ENCODE measurements around the gene ANKRD26. TPM values are rescaled to one million over a fixed set of nuclear protein-coding genes. Genes with fewer than 3 reads are reported as not detected.

ANKRD26 gene
- total RNA-seq, 1 donor from 2014 or later: 2.4 TPM

DNA sequence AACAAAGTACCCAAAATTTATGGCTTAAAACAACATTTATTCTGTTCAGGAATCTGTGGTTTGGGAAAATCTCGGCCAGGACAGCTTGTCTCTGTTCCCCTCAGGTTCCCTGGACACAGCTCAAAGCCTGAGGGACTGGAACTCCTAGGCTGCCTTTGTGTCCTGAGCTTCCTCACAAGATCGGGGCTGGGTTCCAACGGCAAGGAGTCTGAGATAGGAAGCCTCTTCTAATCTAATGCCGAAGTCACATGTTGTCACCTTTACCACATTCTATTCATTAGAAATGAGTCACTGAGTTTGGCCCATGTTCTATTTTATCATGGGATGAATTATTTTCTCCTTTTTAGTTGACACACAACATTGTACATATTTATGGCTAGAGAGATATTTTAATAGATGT, 80.5 kb downstream of the ANKRD26 start:
- intact Hi-C loops (cut with DNase I): no loop called here
- no peaks in the 10 kb centered on the region for H3K27me3 ChIP-seq
- DNase-seq (ENCODE audit: low spot score in 2 of 2): no peak
- no peaks in the 10 kb centered on the region for H3K9me3 ChIP-seq
- no peaks in the 10 kb centered on the region for H3K4me1 ChIP-seq
- no peak overlapping the region for H3K4me3 ChIP-seq
- peaks cover 0 to 7% of the 10 kb centered on the region in 2 donors for H3K36me3 ChIP-seq
- no peak for TF ChIP-seq CTCF (IDR thresholded peaks at IDR 0.05)
- no peak overlapping the region for H3K27ac ChIP-seq

DNA sequence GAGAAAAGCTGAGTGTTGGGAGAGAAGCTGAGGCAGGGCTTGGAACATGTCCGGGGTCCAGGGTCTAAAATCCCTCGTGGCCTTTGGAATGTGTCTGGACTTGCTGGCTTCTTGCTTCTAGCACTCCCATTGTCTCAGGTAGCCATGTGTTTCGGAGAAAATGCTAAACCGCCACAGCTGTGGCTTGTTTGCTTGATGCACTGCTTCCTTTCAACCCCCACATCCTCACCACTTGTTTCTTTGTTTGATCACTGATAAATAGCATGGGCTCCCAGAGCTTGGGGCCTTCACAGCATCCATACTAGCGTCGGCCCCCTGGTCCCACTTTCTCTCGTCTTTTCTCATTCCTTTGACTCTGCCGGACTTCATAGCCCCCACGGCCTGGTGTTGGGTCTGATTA, 102.7 kb downstream of the ANKRD26 start:
- no peaks in the 10 kb centered on the region for H3K27me3 ChIP-seq
- H3K27ac ChIP-seq: no peak overlapping the region
- intact Hi-C loops (cut with DNase I): no loop called here
- no peaks in the 10 kb centered on the region for H3K9me3 ChIP-seq
- no peak overlapping the region for H3K4me3 ChIP-seq
- no peak for DNase-seq (ENCODE audit: low spot score in 2 of 2)
- no peak for TF ChIP-seq CTCF (IDR thresholded peaks at IDR 0.05)
- peaks cover 0 to 6% of the 10 kb centered on the region in 2 donors for H3K36me3 ChIP-seq
- no peaks in the 10 kb centered on the region for H3K4me1 ChIP-seq

DNA sequence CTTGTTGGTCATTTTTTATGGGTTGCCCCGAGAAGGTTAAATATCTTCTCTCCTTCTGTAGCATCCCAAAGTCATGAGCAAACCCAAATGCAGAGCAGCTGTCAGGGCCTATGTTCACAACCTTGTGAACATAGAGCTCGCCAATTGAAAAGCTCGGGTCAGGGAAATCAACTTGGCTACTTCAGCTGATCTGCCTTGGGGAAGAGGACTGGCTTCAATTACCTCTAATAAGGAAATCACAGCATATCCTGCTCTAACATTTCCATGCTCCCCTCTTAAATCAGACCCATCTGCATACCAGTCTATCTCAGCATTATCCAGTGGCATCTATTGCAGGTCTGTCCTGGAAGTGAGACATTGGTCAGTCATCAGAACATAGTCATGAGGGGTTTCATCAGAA, 105.6 kb downstream of the ANKRD26 start:
- H3K4me1 ChIP-seq: no peaks in the 10 kb centered on the region
- intact Hi-C loops (cut with DNase I): no loop called here
- TF ChIP-seq CTCF (IDR thresholded peaks at IDR 0.05): no peak
- no peak overlapping the region for H3K27ac ChIP-seq
- no peaks in the 10 kb centered on the region for H3K9me3 ChIP-seq
- DNase-seq (ENCODE audit: low spot score in 2 of 2): no peak
- H3K4me3 ChIP-seq: no peak overlapping the region
- H3K36me3 ChIP-seq: no peaks in the 10 kb centered on the region
- H3K27me3 ChIP-seq: no peaks in the 10 kb centered on the region

DNA sequence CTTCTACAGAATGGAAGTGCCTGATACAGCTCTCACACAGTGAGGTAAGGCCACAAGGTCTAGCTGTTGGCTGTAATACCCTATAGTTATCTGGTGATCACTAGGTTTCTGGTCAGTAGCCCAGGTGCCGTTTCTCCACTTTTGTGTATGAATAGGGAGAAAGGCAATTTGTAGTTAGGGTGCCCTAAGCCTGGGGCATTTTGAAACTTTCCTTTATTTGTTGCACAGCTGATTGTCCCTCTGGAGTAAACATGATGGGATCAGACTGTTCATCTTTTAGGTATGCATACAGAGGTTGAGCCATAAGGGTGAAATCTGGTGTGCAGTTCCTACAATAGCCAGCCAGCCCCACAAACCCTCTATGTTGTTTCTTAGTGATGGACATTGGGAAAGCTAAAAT, 112.4 kb downstream of the ANKRD26 start:
- Histone ChIP-seq H3K4me1 (no peaks in the 10 kb centered on the region), H3K4me3 (no peak overlapping the region), H3K27me3 (no peaks in the 10 kb centered on the region), H3K27ac (no peak overlapping the region), H3K36me3 (no peaks in the 10 kb centered on the region), H3K9me3 (no peaks in the 10 kb centered on the region)
- TF ChIP-seq CTCF (IDR thresholded peaks at IDR 0.05): no peak
- intact Hi-C loops (cut with DNase I): no loop called here
- no peak for DNase-seq (ENCODE audit: low spot score in 2 of 2)

GRCh38 chr10:26983156-26983555, 117.1 kb downstream of the ANKRD26 start:
- Histone ChIP-seq H3K27ac (no peak overlapping the region), H3K4me3 (no peak overlapping the region), H3K27me3 (no peaks in the 10 kb centered on the region), H3K36me3 (no peaks in the 10 kb centered on the region), H3K4me1 (no peaks in the 10 kb centered on the region), H3K9me3 (no peaks in the 10 kb centered on the region)
- intact Hi-C loops (cut with DNase I): no loop called here
- TF ChIP-seq CTCF (IDR thresholded peaks at IDR 0.05): no peak
- no peak for DNase-seq (ENCODE audit: low spot score in 2 of 2)

DNA sequence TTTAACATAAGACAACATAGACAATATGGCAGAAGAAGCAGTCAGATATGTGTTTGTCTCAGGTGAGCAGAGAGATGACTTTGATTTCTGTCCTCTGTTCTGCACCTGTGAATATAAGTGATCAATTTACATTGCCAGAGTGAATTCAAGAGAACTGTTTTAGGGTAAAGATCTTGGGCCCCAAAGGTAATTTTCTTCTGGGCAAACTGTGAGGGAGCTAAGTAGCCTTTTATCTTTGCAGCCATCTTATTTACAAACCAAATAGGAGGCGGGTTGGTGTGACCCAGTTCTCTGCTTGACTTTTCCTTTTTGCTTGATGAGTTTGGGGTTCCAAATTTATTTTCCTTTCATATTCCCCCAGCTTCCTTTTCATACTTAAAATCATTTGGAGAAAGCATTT, 118.2 kb downstream of the ANKRD26 start:
- Histone ChIP-seq H3K4me3 (no peak overlapping the region), H3K9me3 (no peaks in the 10 kb centered on the region), H3K36me3 (no peaks in the 10 kb centered on the region), H3K27me3 (no peaks in the 10 kb centered on the region), H3K27ac (no peak overlapping the region), H3K4me1 (no peaks in the 10 kb centered on the region)
- no peak for TF ChIP-seq CTCF (IDR thresholded peaks at IDR 0.05)
- intact Hi-C loops (cut with DNase I): no loop called here
- no peak for DNase-seq (ENCODE audit: low spot score in 2 of 2)

All from ascending aorta (tissue), 2 donors.